Omental fat pad (tissue), 4 donors: ENCODE results near the gene ZEB1. TPM values are rescaled to one million over a fixed set of nuclear protein-coding genes. Genes with fewer than 3 reads are reported as not detected.
"Not testable (repeated sequence)": the region's sequence is repeated elsewhere in the genome, so short reads cannot be mapped to it uniquely, and the experiment has no call there.

ENCODE experiments used
- ATAC-seq: fragments of 150-250 bp; one replicate; pipeline ENCODE4 v1.9.1; 2016; ENCODE audit warnings: mild to moderate bottlenecking, moderate library complexity; ENCODE audit not compliant: low FRiP score
- DNase-seq: peaks from one replicate; pipeline ENCODE4 v3.0.0-alpha.2; 2019; ENCODE audit warnings: low spot score
- CTCF ChIP-seq, 3 donors: fragments of 450-650 bp; IDR thresholded peaks; one replicate each; pipeline ENCODE4 v1.5.1; 2016 to 2017; ENCODE audit warnings: antibody characterized with exemption in 3 of 3, mild to moderate bottlenecking in 3 of 3, moderate library complexity in 2 of 3
- total RNA-seq, 4 donors: library from RNA; depleted of rRNA; stranded (reverse); fragments of >200 nt; gene quantifications; one replicate each; pipeline ENCODE4 v1.1.0, GENCODE V29; 2016

ZEB1 gene
- total RNA-seq, 4 donors from 2014 or later, result 56.6 to 128 (median 71.9) TPM

- no peak for TF ChIP-seq CTCF (IDR thresholded peaks at IDR 0.05)
- DNase-seq, result no peak
- ATAC-seq, result no peak
Measured at GRCh38 chr10:31536302-31536701, 217.3 kb downstream of the ZEB1 start.

GRCh38 chr10:31549896-31550295 lies 230.9 kb downstream of the ZEB1 start:
- ATAC-seq, result no peak
- no peak for TF ChIP-seq CTCF (IDR thresholded peaks at IDR 0.05)
- no peak for DNase-seq

GRCh38 chr10:31554556-31554955 lies 235.5 kb downstream of the ZEB1 start:
- DNase-seq, result no peak
- no peak for TF ChIP-seq CTCF (IDR thresholded peaks at IDR 0.05)
- ATAC-seq, result no peak

- DNase-seq (no peak), ATAC-seq (no peak)
- TF ChIP-seq CTCF (IDR thresholded peaks at IDR 0.05), result no peak
Measured at GRCh38 chr10:31557854-31558253, 238.8 kb downstream of the ZEB1 start.

- DNase-seq, ATAC-seq: not testable (repeated sequence)
Measured at GRCh38 chr10:31568252-31568861, 249.3 kb downstream of the ZEB1 start.

GRCh38 chr10:31574577-31574976 lies 255.6 kb downstream of the ZEB1 start:
- ATAC-seq (no peak), DNase-seq (no peak)
- no peak for TF ChIP-seq CTCF (IDR thresholded peaks at IDR 0.05)

GRCh38 chr10:31578181-31578852 lies 259.3 kb downstream of the ZEB1 start:
- ATAC-seq (no peak), DNase-seq (no peak)
- TF ChIP-seq CTCF (IDR thresholded peaks at IDR 0.05), result no peak
